K562 (cell line): ENCODE data around the gene MUCL3. TPM values are rescaled to one million over a fixed set of nuclear protein-coding genes. Genes with fewer than 3 reads are reported as not detected.
A peak's percentile ranks its signal among the peaks of the same experiment; 100 is the strongest.

Source experiments
- ATAC-seq: fragments of 200-7000 bp; cut with Tn5 transposase; 3 replicates; pipeline ENCODE4 v1.9.1; 2020; ENCODE audit warnings: moderate library complexity
- BruUV-seq: library from RNA; stranded (reverse); fragments of 400-500 nt; replicated peaks from 2 replicates; lab custom pipeline; 2021; lab: Mats Ljungman, UMichigan
- CTCF ChIA-PET: fragments of 300-600 bp; formaldehyde crosslinking; extraction: SDS; loops from one replicate; lab custom pipeline; 2021; ENCODE audit warnings: low intra/inter-chr PET ratio; lab: Yijun Ruan, JAX
- POLR2A ChIA-PET: fragments of 300-600, 350-650 bp; sonication (Branson Sonifier 250); formaldehyde crosslinking; extraction: SDS; loops from one replicate; lab custom pipeline; 2021; ENCODE audit warnings: antibody characterized with exemption, inconsistent platforms; lab: Yijun Ruan, JAX
- DNase-seq, 4 experiments: peaks; one replicate each; pipeline versions ENCODE4 v3.0.0 to v3.0.0-alpha.2; 2011 to 2018; ENCODE audit warnings: low spot score in 3 of 4, mixed read lengths in 3 of 4; ENCODE audit errors: extremely low read depth in 1 of 4
- FAIRE-seq: peaks from 2 replicates; lab custom pipeline; 2011; peaks lifted over from hg19 to GRCh38; lab: Jason Lieb, UNC
- H2AFZ ChIP-seq: 2 replicates; pipeline ENCODE4 v1.6.0; 2011; ENCODE audit warnings: low read depth, low read length, control low read depth, inconsistent platforms
- H3K27ac ChIP-seq: fragments of 200-600 bp; 3 replicates; pipeline ENCODE4 v1.8.0; 2011; ENCODE audit warnings: low read depth, mild to moderate bottlenecking, control low read depth, inconsistent platforms, low read length, moderate library complexity, mixed read lengths; ENCODE audit errors: extremely low read depth
- H3K27me3 ChIP-seq, 2 experiments: fragments of 300-600 bp in 1 of 2; 2 replicates in 1 of 2; 3 replicates in 1 of 2; pipeline versions ENCODE4 v1.6.0 to v1.8.0; 2011; ENCODE audit warnings: inconsistent platforms in 2 of 2, low read length in 2 of 2, mild to moderate bottlenecking in 1 of 2, mixed read lengths in 1 of 2, moderate library complexity in 1 of 2; ENCODE audit not compliant: control insufficient read depth in 2 of 2, insufficient read depth in 2 of 2
- H3K36me3 ChIP-seq: fragments of 300-600 bp; 3 replicates; pipeline ENCODE4 v1.8.0; 2011; ENCODE audit warnings: mild to moderate bottlenecking, low read length, inconsistent platforms; ENCODE audit not compliant: control insufficient read depth, insufficient read depth
- H3K4me1 ChIP-seq, 2 experiments: fragments of 200-600 bp in 1 of 2; replicated peaks in 1 of 2; 2 replicates in 1 of 2; 3 replicates in 1 of 2; pipeline versions ENCODE4 v1.5.1 to v1.8.0; 2011; ENCODE audit warnings: inconsistent platforms in 2 of 2, low read length in 2 of 2, mild to moderate bottlenecking in 1 of 2, mixed read lengths in 1 of 2, moderate library complexity in 1 of 2; ENCODE audit not compliant: control insufficient read depth in 2 of 2, insufficient read depth in 2 of 2
- H3K4me2 ChIP-seq: 2 replicates; pipeline ENCODE4 v1.6.1; 2011; ENCODE audit warnings: low read length, control low read depth, inconsistent platforms, mixed read lengths; ENCODE audit not compliant: insufficient read depth
- H3K4me3 ChIP-seq: fragments of 200-600 bp; sonication (generic), shearing (Covaris generic); 2 replicates; pipeline ENCODE4 v1.5.1; 2016; ENCODE audit warnings: control low read depth, inconsistent platforms
- H3K79me2 ChIP-seq: fragments of 200-600 bp; 3 replicates; pipeline ENCODE4 v1.8.0; 2011; ENCODE audit warnings: low read length, inconsistent platforms; ENCODE audit not compliant: control insufficient read depth, insufficient read depth
- H3K9ac ChIP-seq, 2 experiments: 2 replicates each; pipeline versions ENCODE4 v1.6.0 to v1.6.1; 2011; ENCODE audit warnings: low read depth in 2 of 2, low read length in 2 of 2, control low read depth in 1 of 2, inconsistent platforms in 1 of 2, mild to moderate bottlenecking in 1 of 2, mixed read lengths in 1 of 2; ENCODE audit not compliant: insufficient read depth in 1 of 2
- H3K9me1 ChIP-seq: one replicate; pipeline ENCODE4 v1.6.0; 2011; ENCODE audit warnings: inconsistent platforms, mild to moderate bottlenecking, low read length, moderate library complexity; ENCODE audit not compliant: control insufficient read depth, insufficient read depth
- H3K9me3 ChIP-seq: replicated peaks from 2 replicates; pipeline ENCODE4 v1.5.1; 2011; ENCODE audit warnings: low read depth, low read length, inconsistent platforms; ENCODE audit not compliant: control insufficient read depth, insufficient read depth
- H4K20me1 ChIP-seq: replicated peaks from 2 replicates; pipeline ENCODE4 v1.6.1; 2011; ENCODE audit warnings: low read length, inconsistent platforms, mixed read lengths; ENCODE audit not compliant: control insufficient read depth, insufficient read depth
- CUX1 ChIP-seq: fragments of 200-800 bp; sonication (Bioruptor generic); IDR thresholded peaks from 2 replicates; pipeline ENCODE4 v1.6.1; 2016; ENCODE audit warnings: missing genetic modification characterization, missing compliant biosample characterization
- ELF1 ChIP-seq: fragments of 200-800 bp; sonication (Bioruptor generic); IDR thresholded peaks from 2 replicates; pipeline ENCODE4 v1.6.1; 2016; ENCODE audit warnings: missing genetic modification characterization, missing compliant biosample characterization
- ELF2 ChIP-seq: fragments of 250-450 bp; sonication (Bioruptor Pico); IDR thresholded peaks from 2 replicates; pipeline ENCODE4 v1.5.0; 2021; ENCODE audit warnings: mild to moderate bottlenecking
- ELF4 ChIP-seq: fragments of 450-650 bp; formaldehyde crosslinking; IDR thresholded peaks from 2 replicates; pipeline ENCODE4 v1.4.0; 2022; ENCODE audit warnings: missing genetic modification characterization
- JUNB ChIP-seq: fragments of 450-650 bp; formaldehyde crosslinking; conservative IDR thresholded peaks from 2 replicates; pipeline ENCODE4 v1.4.0; 2020; ENCODE audit warnings: mild to moderate bottlenecking
- SRSF9 ChIP-seq: fragments of 200-400 bp; formaldehyde crosslinking; IDR thresholded peaks from 2 replicates; pipeline ENCODE4 v1.6.1; 2017; ENCODE audit warnings: low read depth, low read length, borderline replicate concordance
- ZSCAN29 ChIP-seq: fragments of 450-650 bp; IDR thresholded peaks from 2 replicates; pipeline ENCODE4 v1.6.1; 2017
- WGBS: fragments of 100-300 bp; shearing (Covaris generic); methylation state at CpG from one replicate; pipeline ENCODE4 v1.1.6; 2016; ENCODE audit warnings: low coverage, mixed read lengths; ENCODE audit not compliant: insufficient coverage; ENCODE audit errors: missing lambda C conversion rate; 5-methylcytosine and 5-hydroxymethylcytosine counted together
- in situ Hi-C: fragments of 300-500 bp; cut with MboI; formaldehyde crosslinking; loops from 4 replicates; pipeline ENCODE4 v1.15.0; 2018; ENCODE audit warnings: inconsistent platforms, mixed read lengths
- intact Hi-C: fragments of 100-400 bp; cut with micrococcal nuclease; formaldehyde crosslinking; loops from 2 replicates; pipeline ENCODE4 v1.14.2; 2022
- polyA plus RNA-seq, 8 experiments: library from polyadenylated mRNA; depleted of rRNA in 4 of 8; stranded (reverse) in 5 of 8; unstranded in 3 of 8; fragments of >200 nt; fragmentation: Nextera tagmentation in 2 of 8; fragmentation: Illumina TruSeq in 1 of 8; extraction: Ambion mirVana in 2 of 8; extraction: Trizol in 1 of 8; gene quantifications; 2 replicates each; pipeline versions ENCODE4 v1.2.1 to v1.2.3, GENCODE V29; 2011 to 2014; ENCODE audit warnings: inconsistent platforms in 1 of 8, missing spikeins in 1 of 8
- total RNA-seq, 7 experiments: library from RNA; depleted of rRNA in 6 of 7; stranded (reverse); fragments of >200 nt in 6 of 7; fragmentation: Illumina TruSeq in 2 of 7; extraction: Trizol in 2 of 7; gene quantifications; 2 replicates each; pipeline versions ENCODE4 v1.2.1 to v1.2.3, GENCODE V29; 2011 to 2021; ENCODE audit warnings: low replicate concordance in 1 of 7

MUCL3 gene
- total and polyA plus RNA-seq, 9 of the 15 experiments (the other 6 are each of a cell fraction or from before 2014, with no cell fraction given), result 0.07 TPM; not detected in 8

- ATAC-seq (no peak), FAIRE-seq (peak; percentile 37), DNase-seq (no peak)
- H3K9me1 ChIP-seq, result no peaks in the 10 kb centered on the region
- no peak overlapping the region for H3K27ac ChIP-seq
- WGBS, result 4% methylated on average over 4 of the region's 4 CpGs
- H3K9me3 ChIP-seq, result no peaks in the 10 kb centered on the region
- ChIA-PET POLR2A (interaction anchor here (1.3 kb wide), 1 partner anchor 14 kb away, joined by 3 read pairs; no protein-coding TSS in a partner anchor), CTCF (no interaction called here)
- no peak overlapping the region for H3K9ac ChIP-seq
- peaks cover 29 to 63% of the 10 kb centered on the region in 2 experiments for H3K27me3 ChIP-seq
- peaks cover 14% of the 10 kb centered on the region; the same call in 1 of the 2 replicates for H4K20me1 ChIP-seq
- no peak overlapping the region for H2AFZ ChIP-seq
- TF ChIP-seq SRSF9 (no peak), ELF4 (CRISPR knock-in tag) (no peak), JUNB (CRISPR knock-in tag) (no peak), ELF1 (no peak), CUX1 (CRISPR knock-in tag) (no peak), ELF2 (CRISPR knock-in tag) (no peak), ZSCAN29 (no peak)
- H3K4me2 ChIP-seq, result no peak overlapping the region
- peaks cover 8 to 11% of the 10 kb centered on the region in 2 experiments for H3K4me1 ChIP-seq
- intact Hi-C loops, result no loop called here
- in situ Hi-C loops, result no loop called here
- no peaks in the 10 kb centered on the region for H3K36me3 ChIP-seq
- no TSS peak for BruUV-seq
- H3K4me3 ChIP-seq, result no peak overlapping the region
- H3K79me2 ChIP-seq, result no peaks in the 10 kb centered on the region
Observed at GRCh38 chr6:30938730-30939129, 2.0 kb upstream of the MUCL3 start.
